Measurements from ENCODE around the gene PRKN. TPM values are rescaled to one million over a fixed set of nuclear protein-coding genes. Genes with fewer than 3 reads are reported as not detected.

Gene PRKN
- total RNA-seq, 1 experiment from 2014 or later = 0.34 TPM

DNA sequence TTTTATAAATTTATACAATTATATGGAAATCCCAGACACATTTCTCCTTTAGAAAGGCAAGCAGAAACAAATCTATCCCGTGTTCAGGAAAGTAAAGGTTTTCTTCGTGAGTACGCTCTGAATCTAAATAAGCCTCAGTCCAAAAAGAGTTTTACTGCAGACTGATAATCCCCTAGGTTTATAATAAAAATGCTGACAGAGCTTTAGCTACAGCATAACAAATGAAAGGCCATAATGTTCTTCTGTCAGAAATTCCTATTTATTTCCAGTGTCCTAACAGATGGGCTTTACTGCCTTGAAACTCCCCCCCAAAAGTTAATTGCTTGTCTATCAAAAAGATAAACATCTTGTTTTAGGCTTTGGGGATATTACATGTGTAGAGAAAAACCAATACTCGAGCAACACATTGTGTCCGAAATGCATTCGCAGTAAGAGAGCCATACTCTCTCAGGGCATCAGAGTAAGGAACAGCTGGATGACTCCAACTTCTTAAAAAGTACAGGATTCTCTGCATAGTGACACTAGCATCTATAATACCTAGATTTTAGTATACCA is 109.0 kb downstream of the PRKN start:
- H3K27me3 Mint-ChIP-seq (ENCODE audit: insufficient read depth, unreplicated experiment) = no peaks in the 10 kb centered on the region
- Histone ChIP-seq H3K4me3 (ENCODE audit: low read depth, low read length) (no peak overlapping the region), H3K36me3 (ENCODE audit: control insufficient read depth, insufficient read depth, low read length) (no peaks in the 10 kb centered on the region), H3K9me3 (no peaks in the 10 kb centered on the region), H3K4me1 (no peaks in the 10 kb centered on the region), H3K27me3 (replicated peaks; ENCODE audit: control insufficient read depth, insufficient read depth, low read length) (no peaks in the 10 kb centered on the region)
- no peak overlapping the region for H3K4me3 Mint-ChIP-seq (ENCODE audit: unreplicated experiment)
- BruUV-seq (replicated peaks) = no TSS peak
- H3K4me1 Mint-ChIP-seq (ENCODE audit: low read depth, unreplicated experiment) = no peaks in the 10 kb centered on the region
- ChIA-PET CTCF (no interaction called here), POLR2A (no interaction called here)
- no peaks in the 10 kb centered on the region for H3K9me3 Mint-ChIP-seq (ENCODE audit: unreplicated experiment)
- no peak for DNase-seq
- TF ChIP-seq, protein P1, sequence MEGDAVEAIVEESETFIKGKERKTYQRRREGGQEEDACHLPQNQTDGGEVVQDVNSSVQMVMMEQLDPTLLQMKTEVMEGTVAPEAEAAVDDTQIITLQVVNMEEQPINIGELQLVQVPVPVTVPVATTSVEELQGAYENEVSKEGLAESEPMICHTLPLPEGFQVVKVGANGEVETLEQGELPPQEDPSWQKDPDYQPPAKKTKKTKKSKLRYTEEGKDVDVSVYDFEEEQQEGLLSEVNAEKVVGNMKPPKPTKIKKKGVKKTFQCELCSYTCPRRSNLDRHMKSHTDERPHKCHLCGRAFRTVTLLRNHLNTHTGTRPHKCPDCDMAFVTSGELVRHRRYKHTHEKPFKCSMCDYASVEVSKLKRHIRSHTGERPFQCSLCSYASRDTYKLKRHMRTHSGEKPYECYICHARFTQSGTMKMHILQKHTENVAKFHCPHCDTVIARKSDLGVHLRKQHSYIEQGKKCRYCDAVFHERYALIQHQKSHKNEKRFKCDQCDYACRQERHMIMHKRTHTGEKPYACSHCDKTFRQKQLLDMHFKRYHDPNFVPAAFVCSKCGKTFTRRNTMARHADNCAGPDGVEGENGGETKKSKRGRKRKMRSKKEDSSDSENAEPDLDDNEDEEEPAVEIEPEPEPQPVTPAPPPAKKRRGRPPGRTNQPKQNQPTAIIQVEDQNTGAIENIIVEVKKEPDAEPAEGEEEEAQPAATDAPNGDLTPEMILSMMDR (IDR thresholded peaks at IDR 0.05; ENCODE audit: insufficient read depth in 1 of 2, low read depth in 1 of 2, low read length in 1 of 2, severe bottlenecking in 1 of 2, unreplicated experiment in 1 of 2) = no peak
- H3K27ac Mint-ChIP-seq (ENCODE audit: unreplicated experiment) = no peak overlapping the region
- no peaks in the 10 kb centered on the region for H3K36me3 Mint-ChIP-seq (ENCODE audit: insufficient read depth, unreplicated experiment)
- intact Hi-C loops (cut with micrococcal nuclease; ENCODE audit: unreplicated experiment) = no loop called here

DNA sequence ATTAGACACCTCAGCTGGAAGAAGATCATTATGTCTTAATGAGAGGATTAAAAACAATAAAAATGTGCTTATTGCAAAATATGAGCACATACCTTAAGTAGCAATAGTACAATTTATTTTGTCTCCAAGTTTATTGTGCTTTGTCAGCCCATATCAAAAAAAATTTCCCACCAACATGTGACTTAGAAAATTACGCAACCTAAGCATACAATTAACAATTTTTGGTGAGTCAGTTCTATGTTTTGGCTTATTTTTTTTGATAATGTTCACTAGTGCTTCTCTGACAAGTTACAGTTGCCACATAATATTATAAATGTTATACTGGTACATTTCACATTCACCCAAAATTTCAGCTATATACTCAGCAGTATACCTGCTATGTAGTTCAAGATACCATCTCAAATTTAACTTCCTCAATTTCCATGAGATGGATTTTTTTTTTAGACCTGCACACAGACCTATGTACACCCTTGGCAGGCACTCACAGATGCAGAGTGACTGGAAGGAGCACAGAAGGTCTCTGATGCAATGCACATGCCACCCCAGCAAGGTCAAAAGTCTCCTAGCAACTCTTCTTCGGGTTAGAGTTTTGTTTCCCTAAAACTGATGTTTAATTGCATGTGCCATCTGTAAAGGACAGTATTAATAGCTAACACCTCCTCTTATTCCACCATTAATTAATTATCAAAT is 112.4 kb downstream of the PRKN start:
- no peak overlapping the region for H3K27ac Mint-ChIP-seq (ENCODE audit: unreplicated experiment)
- no peaks in the 10 kb centered on the region for H3K36me3 ChIP-seq (ENCODE audit: control insufficient read depth, insufficient read depth, low read length)
- no peaks in the 10 kb centered on the region for H3K27me3 Mint-ChIP-seq (ENCODE audit: insufficient read depth, unreplicated experiment)
- H3K4me3 ChIP-seq (ENCODE audit: low read depth, low read length) = no peak overlapping the region
- CTCF ChIA-PET = no interaction called here
- no peaks in the 10 kb centered on the region for H3K4me1 Mint-ChIP-seq (ENCODE audit: low read depth, unreplicated experiment)
- H3K4me3 Mint-ChIP-seq (ENCODE audit: unreplicated experiment) = no peak overlapping the region
- H3K9me3 Mint-ChIP-seq (ENCODE audit: unreplicated experiment) = no peaks in the 10 kb centered on the region
- no peaks in the 10 kb centered on the region for H3K9me3 ChIP-seq
- intact Hi-C loops (cut with micrococcal nuclease; ENCODE audit: unreplicated experiment) = no loop called here
- no peak for DNase-seq
- BruUV-seq (replicated peaks) = no TSS peak
- no peaks in the 10 kb centered on the region for H3K4me1 ChIP-seq
- TF ChIP-seq, protein P1 (IDR thresholded peaks at IDR 0.05; ENCODE audit: insufficient read depth in 1 of 2, low read depth in 1 of 2, low read length in 1 of 2, severe bottlenecking in 1 of 2, unreplicated experiment in 1 of 2) = no peak
- no peaks in the 10 kb centered on the region for H3K27me3 ChIP-seq (replicated peaks; ENCODE audit: control insufficient read depth, insufficient read depth, low read length)
- no peaks in the 10 kb centered on the region for H3K36me3 Mint-ChIP-seq (ENCODE audit: insufficient read depth, unreplicated experiment)
- POLR2A ChIA-PET = no interaction called here

DNA sequence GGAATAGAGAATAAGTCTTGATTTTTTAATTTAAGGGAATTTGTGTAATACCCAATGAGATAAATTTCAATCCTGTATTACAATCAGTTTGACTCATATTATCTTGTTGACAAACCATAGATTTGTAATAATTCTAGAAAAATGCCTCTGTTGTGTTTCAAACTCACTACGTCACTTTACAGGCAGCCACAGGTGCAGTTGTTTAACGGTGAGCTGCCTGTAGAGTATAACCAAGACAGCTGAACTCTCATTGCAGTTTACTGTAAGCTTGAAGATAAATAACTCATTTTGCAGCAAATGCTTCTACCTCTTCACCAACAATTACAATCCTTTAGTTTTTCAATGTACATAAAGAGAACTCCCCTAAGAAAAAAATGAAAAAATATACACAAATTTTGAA is 114.3 kb downstream of the PRKN start:
- no peak for DNase-seq
- Mint-ChIP-seq H3K27ac (ENCODE audit: unreplicated experiment) (no peak overlapping the region), H3K4me1 (ENCODE audit: low read depth, unreplicated experiment) (no peaks in the 10 kb centered on the region), H3K9me3 (ENCODE audit: unreplicated experiment) (no peaks in the 10 kb centered on the region), H3K27me3 (ENCODE audit: insufficient read depth, unreplicated experiment) (no peaks in the 10 kb centered on the region), H3K4me3 (ENCODE audit: unreplicated experiment) (no peak overlapping the region), H3K36me3 (ENCODE audit: insufficient read depth, unreplicated experiment) (no peaks in the 10 kb centered on the region)
- TF ChIP-seq, protein P1 (IDR thresholded peaks at IDR 0.05; ENCODE audit: insufficient read depth in 1 of 2, low read depth in 1 of 2, low read length in 1 of 2, severe bottlenecking in 1 of 2, unreplicated experiment in 1 of 2) = no peak
- POLR2A ChIA-PET = no interaction called here
- Histone ChIP-seq H3K4me1 (no peaks in the 10 kb centered on the region), H3K4me3 (ENCODE audit: low read depth, low read length) (no peak overlapping the region), H3K36me3 (ENCODE audit: control insufficient read depth, insufficient read depth, low read length) (no peaks in the 10 kb centered on the region), H3K27me3 (replicated peaks; ENCODE audit: control insufficient read depth, insufficient read depth, low read length) (no peaks in the 10 kb centered on the region), H3K9me3 (no peaks in the 10 kb centered on the region)
- BruUV-seq (replicated peaks) = no TSS peak
- CTCF ChIA-PET = no interaction called here
- intact Hi-C loops (cut with micrococcal nuclease; ENCODE audit: unreplicated experiment) = no loop called here
